HG03045 (cell line): Measurements from ENCODE around the gene RIPOR1.
"Not testable (repeated sequence)": the region's sequence is repeated elsewhere in the genome, so short reads cannot be mapped to it uniquely, and the experiment has no call there.

Experiments
- ATAC-seq: cut with Tn5 transposase; IDR thresholded peaks from one replicate; pipeline ENCODE4 v1.9.1; 2021; ENCODE audit warnings: mild to moderate bottlenecking, moderate library complexity; ENCODE audit not compliant: unreplicated experiment

RIPOR1 gene

GRCh38 chr16:67528222-67528869 is at the start of gene RIPOR1:
Gene RIPOR1 (plus strand): TSS chr16:67528829. CDS start chr16:67538447, 9,618 bp downstream.
- ATAC-seq = peak; percentile 35

DNA sequence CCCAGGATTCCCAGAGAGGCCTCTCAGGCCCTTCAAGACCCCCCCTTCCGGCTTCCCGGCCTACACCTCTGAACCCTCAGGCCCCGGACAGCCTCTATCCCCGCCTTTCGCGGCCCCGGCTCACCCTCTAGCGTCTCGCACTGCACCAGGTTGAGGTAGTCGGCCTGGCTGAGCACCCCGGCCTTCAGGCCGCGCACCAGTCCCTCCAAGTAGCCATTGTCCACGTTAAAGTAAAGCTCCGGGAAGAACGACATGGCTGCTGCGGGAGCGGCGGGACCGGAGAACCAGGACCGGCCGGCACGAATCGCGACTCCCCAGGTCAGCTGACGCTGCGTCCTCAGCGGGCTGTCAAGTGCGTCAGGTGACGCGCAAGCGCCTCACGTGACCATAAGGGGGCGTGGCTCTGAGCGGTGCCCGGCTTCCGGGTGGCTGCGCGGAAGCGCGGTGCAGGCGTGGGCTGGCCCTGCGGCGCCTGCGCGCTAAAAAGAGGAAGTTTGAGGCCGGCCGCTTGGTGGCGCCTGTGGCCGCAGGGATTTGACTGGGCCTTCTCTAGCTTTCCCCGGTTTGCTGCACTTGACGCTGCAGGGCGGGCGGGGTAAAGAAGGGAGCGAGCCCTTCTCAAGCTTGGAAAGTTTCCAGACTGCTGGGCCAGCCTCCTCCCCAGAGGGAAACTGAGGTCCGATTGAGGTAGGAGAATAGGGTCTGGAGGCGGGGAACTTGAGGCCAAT is 47.6 kb upstream of the RIPOR1 start, which contains the start of gene ATP6V0D1:
Gene ATP6V0D1 (minus strand): TSS at position 325 of the 728 bp plus-strand sequence. CDS start 71 bp downstream, at position 254.
- peak; percentile 95 for ATAC-seq

- peak; percentile 2 for ATAC-seq
These were observed 46.9 kb upstream of the RIPOR1 start for GRCh38 chr16:67481561-67482232.

GRCh38 chr16:67482233-67482924 is 46.2 kb upstream of the RIPOR1 start:
- ATAC-seq = no peak

DNA sequence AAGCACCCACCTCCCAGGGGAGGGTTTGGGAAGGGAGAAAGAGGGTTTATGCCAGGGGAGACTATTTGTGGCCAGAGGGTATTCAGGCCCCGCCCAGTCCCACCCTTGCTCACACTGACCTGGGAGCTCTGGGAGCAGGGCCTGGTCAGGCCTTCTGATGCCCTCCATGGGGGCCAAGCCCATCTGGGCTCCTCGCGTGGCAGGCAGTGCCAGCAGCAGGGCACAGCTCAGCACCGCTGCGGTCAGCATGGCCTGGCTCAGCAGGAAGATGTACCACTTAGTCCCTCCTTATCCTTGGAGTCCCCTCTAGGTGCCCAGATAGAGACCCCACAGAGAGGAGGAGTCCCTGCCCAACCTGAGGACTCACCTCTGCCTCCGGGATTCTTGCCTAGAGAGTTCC is 45.5 kb upstream of the RIPOR1 start, which contains the start of gene AGRP:
Gene AGRP (minus strand): TSS at position 398 of the 400 bp plus-strand sequence. CDS start 149 bp downstream, at position 249.
- ATAC-seq = no peak

GRCh38 chr16:67483731-67484525 is 44.7 kb upstream of the RIPOR1 start:
- ATAC-seq = no peak

GRCh38 chr16:67486805-67487204 is 41.8 kb upstream of the RIPOR1 start:
- ATAC-seq = no peak

- not testable (repeated sequence) for ATAC-seq
These were observed 41.1 kb upstream of the RIPOR1 start for GRCh38 chr16:67487561-67487960.

DNA sequence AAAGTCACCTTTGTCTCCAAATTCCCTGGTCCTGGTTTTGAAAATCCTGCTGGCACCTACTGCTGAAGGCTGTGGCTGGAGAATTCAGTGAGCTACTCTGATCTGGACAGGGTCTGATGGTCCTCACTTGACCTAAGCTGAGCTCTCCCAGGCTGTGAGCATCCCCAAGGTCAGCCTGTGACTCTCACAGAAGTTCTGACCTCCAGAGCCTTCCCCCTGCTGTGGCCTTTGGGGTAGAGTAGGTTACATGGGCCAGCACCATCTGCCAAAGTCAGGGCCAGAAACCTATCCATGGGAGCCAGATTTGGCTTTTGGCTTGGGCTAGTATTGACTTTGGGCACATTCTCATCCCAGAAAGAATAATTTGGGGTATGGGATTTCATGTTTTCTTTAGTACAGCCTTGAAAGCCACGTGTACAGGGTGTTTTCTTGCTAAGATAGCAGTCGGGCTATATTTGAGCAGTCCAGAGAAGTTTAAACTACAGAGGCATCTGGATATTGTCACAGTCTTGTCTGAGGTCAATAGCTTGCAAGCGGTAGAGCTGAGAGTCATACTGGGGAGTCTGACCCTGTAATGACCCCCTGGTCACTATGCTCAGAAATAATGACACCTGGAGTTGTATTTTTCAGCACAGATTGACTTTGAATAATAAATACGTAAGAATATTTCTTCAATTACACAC is 39.1 kb upstream of the RIPOR1 start:
- no peak for ATAC-seq

DNA sequence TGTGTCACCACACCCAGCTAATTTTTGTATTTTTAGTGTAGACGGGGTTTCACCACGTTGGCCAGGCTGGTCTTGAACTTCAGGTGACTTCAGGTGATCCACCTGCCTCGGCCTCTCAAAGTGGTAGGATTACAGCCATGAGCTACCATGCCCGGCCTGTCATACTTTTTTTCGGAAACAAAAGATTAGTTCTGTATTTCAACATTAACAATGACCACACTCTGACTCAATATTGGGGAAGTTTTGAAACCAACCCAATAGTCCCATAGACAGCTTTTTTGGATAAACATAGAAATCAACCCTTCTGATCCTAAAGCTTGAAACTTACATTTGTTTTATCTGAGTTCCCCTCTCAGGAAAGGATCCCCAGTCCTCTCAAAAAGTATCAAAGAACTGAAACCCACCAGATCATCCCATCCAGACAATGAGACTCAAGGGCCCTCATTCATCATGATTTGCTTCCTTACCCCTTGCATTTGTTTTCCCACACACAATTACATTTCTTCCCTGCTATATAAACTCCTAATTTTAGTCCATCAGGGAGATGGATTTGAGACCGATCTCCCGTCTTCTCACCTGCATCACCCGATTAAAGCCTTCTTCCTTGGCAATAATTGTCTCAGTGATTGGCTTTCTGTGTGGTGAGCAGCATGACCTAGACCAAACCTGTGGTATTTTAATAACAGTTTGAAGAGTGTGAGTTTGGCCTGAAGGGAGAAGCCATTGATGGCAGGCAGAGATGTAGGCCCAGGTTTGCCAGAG is 38.1 kb upstream of the RIPOR1 start:
- no peak for ATAC-seq

DNA sequence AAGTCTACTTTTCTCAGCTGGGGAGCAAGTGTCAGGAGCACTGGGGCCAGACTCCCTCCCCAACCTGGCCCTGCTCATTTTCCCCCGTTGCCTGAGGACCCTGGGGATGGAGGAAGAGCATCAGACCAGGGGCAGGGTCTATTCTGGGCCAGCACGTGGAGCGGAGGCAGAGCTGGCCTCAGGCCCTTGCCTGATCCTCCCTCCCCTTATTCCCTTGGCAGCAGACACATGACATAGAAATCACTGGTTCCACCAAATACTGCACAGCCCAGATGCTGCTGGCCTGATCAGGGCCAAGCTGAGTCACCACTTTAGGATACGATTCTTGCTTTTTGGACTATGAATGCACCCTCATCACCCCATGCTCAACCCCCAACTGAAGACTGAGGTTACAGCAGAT is 29.5 kb upstream of the RIPOR1 start:
- ATAC-seq = no peak

- ATAC-seq = no peak
These were observed 24.3 kb upstream of the RIPOR1 start for GRCh38 chr16:67504031-67505021.

DNA sequence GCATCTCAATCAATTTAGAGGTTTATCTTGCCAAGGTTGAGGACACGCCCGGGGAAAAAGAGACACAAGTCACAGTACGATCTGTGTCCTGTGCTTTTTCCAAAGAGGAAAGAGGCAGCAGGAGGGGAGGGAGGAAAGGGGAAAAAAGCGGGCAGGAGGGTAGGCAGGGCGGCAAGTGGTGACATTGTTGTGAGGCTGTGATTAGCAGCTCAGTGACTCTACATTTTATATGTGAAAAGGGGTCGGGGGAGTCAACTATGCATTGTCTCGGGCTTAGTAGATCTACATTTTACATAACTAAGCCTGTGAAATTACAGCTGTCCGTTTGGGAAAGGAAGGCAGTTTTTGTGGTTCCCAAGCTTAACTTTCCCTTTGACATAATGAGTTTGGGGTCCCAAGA is 22.2 kb upstream of the RIPOR1 start:
- ATAC-seq = no peak

DNA sequence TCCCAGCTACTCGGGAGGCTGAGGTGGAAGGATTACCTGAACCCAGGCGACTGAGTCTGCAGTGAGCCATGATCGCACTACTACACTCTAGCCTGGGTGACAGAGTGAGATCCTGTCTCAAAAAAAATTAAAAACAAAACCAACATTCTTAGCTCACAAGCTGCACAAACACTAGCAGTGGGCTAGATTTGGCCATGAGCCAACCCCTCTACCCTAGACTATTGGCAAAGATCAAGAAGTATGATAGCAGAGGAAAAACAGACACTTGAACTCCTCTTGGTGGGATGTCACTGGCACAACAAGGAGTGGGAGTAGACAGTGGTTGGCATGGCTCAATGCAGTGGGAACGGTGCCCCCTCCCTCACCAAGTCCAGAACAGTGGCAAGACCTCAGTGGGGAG is 19.6 kb upstream of the RIPOR1 start:
- ATAC-seq = no peak

DNA sequence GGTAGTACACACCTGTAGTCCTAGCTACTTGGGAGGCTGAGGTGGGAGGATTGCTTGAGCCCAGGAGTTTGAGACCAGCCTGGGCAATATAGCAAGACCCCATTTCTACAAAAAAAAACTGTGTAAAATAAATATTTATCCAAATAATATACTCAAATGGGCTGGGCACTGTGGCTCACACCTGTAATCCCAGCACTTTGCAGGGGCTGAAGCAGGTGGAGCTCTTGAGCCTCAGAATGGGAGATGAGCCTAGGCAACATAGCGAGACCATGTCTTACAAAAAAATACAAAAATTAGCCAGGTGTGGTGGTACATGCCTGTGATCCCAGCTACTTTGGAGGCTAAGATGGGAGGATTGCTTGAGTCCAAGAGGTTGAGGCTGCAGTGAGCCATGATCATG is 14.7 kb upstream of the RIPOR1 start:
- not testable (repeated sequence) for ATAC-seq

DNA sequence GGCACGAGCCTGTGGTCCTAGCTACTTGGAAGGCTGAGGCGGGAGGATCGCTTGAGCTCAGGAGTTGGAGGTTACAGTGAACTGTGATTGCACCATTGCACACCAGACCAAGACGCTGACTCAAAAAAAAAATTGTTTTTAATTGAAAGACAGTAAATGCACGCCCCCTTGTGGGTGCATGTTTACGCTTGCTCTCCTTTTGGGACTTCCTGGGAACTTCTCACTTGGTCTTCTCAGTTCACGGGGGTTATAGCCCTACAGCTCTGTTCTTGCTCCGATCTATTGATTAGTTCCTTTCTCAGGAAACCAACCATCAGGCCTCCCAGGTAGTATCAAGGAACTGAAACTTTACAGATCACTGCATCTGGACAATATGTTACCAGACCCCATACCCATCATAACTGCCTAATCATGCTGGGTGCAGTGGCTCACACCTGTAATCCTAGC is 14.2 kb upstream of the RIPOR1 start:
- peak; percentile 42 for ATAC-seq

DNA sequence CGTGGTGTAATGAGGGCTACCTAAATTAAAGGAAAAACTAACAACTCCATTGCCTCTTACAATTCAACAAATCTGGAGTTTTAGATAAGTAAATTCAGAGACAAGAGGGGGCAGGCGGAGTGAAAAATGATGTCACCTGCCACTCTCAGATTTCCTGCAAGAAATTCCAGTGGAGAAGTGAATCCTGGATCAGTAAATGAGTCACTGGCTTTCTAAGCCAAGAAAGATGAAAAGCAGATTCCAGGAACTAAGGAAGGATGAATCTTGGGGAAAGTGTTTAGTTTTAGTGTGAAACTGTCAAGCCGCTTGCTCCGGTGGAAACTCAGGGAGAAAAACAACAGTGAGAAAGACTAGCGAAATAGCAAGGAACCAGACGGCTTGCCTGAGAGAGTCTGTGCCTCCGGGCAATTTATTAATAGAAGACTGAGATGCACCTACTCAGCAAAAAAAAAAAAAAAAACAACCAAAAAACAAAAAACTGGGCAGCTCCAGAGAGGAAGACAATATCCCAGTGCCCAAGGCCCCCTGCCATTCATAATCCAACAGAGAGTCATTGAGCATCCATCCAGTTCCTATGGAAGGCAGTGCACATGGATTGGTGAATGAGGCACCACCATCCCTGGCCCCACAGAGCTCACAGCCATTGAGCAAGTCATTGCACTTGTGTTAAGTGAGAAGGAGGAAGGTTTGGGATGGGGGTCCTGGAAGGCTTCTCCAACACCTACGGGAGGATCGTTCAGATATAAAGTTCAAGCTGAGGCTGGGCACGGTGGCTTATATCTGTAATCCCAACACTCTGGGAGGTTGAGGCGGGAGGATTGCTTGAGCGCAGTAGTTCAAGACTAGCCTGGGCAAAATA is 12.1 kb upstream of the RIPOR1 start:
- ATAC-seq = no peak
